CD4-positive, alpha-beta T cell treated with Interleukin-12 subunit alpha and Interleukin-12 subunit beta, for 1 hour (primary cell): ENCODE data around the gene PROX1.

Source experiments
- DNase-seq: peaks from one replicate; pipeline ENCODE4 v3.0.0-alpha.2; 2020

The PROX1 gene, protein sequence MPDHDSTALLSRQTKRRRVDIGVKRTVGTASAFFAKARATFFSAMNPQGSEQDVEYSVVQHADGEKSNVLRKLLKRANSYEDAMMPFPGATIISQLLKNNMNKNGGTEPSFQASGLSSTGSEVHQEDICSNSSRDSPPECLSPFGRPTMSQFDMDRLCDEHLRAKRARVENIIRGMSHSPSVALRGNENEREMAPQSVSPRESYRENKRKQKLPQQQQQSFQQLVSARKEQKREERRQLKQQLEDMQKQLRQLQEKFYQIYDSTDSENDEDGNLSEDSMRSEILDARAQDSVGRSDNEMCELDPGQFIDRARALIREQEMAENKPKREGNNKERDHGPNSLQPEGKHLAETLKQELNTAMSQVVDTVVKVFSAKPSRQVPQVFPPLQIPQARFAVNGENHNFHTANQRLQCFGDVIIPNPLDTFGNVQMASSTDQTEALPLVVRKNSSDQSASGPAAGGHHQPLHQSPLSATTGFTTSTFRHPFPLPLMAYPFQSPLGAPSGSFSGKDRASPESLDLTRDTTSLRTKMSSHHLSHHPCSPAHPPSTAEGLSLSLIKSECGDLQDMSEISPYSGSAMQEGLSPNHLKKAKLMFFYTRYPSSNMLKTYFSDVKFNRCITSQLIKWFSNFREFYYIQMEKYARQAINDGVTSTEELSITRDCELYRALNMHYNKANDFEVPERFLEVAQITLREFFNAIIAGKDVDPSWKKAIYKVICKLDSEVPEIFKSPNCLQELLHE

DNA sequence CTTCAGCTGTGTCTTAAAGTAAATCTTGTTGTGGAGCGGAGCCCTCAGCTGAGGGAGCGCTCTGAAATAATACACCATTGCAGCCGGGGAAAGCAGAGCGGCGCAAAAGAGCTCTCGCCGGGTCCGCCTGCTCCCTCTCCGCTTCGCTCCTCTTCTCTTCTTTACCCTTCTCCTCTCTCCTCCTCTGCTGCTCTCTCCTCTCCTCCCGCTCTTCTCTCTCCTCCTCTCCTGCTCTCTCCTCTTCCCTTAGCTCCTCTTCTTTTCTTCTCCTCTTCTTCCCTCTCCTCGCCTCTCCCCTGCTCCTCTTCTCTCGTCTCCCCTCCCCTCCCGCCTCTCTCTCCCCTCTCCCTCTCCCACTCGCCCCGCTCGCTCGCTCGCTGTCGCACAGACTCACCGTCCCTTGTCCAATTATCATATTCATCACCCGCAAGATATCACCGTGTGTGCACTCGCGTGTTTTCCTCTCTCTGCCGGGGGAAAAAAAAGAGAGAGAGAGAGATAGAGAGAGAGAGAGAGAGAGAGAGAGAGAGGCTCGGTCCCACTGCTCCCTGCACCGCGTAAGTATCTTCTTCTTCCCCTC lies at the start of gene PROX1:
PROX1 (plus strand) TSS at position 47 of the 580 bp plus-strand sequence. CDS start 8,563 bp downstream, outside the sequence.
- DNase-seq = peak; percentile 40

DNA sequence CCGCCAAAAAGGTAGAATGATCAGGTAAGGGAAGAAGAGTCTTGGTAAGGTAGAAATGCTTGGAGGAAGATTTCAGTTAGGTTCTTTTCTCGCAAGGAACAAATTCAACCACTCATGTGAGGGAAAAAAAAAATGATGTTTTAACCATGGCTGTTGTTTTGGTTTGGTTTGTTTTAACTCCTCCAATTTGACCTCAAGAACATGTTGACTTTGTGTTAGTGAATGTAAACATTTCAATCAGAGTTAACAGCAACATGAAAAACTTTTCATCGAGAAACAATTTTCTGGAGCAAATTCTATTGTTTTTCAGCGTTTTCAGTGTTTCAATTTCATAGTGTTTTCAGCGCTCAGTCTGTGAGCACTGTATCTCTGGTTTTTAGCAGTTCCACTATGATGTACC lies 49.0 kb upstream of the PROX1 start:
- DNase-seq = no peak

DNA sequence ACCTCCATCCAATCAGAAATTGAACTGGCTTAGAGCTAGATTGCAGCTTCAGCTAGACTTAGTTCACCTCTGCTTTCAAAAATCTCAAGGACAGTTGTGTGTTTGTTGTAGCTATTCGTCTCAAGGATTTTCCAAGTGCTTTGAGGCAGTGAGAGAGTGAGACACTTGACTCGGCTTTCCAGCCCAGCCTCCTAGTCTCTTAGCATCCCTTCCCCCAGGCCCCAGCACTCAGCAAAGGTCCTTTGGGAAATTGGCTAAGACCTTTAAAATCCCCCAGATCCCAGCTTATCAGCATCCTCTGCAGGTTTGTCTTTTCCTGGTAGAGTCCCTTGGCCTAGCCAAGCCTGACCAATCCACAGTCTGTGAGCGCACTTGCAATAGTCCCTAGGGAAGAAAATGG lies 47.9 kb upstream of the PROX1 start:
- no peak for DNase-seq

DNA sequence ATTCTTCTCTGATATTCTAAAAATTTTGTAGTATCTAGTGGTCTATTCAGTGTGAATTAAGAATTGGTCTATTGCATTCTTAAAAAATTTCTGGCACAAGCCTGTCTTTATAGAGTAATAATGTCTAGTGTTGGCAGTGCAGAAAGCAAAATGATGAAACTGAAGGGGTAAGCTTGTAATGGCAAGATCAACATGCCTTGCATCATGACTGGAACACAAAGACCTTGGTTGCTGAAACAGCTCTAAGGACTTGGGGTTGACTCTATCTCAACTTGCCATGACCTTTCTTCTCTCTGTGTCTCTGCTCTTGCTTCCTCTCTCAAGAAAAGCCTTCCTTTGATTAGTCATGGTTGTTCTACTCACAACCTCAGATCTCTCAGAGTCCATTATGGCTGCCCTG lies 46.8 kb upstream of the PROX1 start:
- no peak for DNase-seq

DNA sequence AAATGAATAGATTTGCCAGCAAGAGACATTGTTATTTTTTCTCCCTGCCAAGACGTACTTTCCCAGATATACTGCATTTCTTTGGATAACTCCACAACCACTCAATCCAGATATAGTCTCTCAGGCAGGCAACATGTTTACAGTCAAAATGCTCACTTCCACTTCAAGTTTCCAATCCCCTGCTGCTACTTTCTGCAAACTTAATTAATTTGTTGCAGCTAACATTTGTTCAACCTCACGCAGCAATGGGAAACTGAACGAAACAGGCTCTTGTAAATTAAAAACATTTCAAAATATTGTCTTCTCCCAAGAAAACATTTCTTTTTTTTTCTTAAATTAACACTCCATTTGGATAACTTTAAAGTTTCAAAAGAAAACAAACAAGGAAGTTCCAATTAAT lies 45.7 kb upstream of the PROX1 start:
- DNase-seq = no peak

DNA sequence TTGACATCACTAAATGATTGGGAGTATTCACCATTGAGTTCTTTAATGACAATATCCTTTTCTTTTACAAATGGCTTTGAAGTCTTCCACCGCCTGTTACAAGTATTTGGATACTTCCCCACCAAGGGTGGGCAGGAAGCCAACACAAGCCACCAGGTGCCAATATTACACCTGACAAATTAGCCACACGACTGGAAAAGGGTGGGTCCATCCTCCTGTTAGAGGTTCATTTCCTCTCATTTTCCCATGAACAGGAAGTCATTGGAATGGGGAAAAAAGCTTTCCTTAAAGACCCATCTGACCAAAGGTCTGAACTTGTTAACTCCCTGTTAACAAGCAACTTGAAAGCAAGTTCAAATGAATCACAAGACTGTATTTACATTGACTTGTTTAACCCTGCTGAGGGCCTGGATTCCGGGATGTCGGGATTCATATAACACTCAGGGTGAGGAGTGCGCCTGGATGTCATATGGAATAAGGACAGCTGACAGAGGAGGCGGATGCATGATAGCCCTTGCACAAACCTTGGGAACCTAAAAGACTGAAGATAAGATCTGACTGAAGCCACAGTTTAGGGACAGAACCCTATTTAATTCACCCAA lies 40.5 kb upstream of the PROX1 start:
- DNase-seq = no peak

DNA sequence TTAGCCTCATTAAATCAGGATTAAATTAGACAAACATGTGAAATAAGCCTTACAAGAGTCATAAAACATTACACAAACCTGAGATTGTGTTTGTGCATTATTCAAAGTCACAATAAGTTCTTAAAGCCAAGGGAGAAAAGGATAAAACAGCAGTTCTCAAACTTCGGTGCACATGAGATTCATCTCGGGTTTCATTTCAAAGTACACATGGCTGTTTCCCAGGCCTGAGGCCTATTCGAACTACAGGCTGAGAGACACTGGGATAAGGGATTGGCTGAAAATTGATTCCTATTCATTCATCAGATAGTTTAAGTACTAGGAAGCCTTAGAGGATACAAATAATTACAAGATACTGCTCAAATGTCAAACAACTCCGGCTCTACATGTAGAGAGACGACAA lies 35.9 kb upstream of the PROX1 start:
- DNase-seq = no peak

DNA sequence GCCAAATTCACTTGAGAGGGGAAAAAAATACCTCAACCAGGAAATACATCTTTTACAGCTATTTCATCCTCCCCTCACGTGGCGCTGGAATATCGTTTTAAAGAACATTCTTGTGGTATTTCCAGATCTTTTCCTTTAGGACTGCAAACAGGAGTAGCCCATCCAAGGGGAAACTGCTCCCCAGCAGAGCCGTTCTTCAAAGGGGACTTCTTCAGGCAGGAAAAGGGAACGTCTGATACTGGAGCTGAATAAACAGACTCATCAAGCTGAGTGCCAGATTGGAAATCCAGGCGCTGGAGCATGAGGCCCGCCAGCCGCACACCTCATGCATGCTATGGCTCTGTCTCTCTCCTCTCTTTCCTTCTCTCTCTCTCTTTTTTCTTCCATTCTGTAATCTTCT lies 34.0 kb upstream of the PROX1 start:
- no peak for DNase-seq

DNA sequence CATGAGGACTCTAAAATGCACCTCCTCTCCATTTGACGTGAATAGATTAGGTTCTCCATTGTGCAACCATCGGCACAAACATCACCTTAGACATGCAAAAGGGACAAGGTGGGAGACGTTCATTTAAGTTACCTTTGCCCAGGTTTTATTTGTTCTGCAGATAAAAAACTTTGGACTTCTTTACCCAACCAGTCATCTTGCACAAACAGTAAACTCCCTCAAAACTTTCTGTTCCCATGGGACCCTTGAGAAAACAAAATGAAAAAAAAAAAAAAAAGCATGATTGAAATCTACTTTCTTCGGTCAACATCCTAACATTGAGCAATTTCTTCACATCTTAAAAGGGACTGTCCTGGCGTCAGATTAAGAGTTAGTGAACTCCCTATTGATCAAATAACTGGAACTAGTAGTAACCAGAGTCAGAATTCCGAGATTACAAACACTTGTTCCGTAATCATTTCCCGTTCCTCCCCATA lies 31.4 kb upstream of the PROX1 start:
- no peak for DNase-seq

DNA sequence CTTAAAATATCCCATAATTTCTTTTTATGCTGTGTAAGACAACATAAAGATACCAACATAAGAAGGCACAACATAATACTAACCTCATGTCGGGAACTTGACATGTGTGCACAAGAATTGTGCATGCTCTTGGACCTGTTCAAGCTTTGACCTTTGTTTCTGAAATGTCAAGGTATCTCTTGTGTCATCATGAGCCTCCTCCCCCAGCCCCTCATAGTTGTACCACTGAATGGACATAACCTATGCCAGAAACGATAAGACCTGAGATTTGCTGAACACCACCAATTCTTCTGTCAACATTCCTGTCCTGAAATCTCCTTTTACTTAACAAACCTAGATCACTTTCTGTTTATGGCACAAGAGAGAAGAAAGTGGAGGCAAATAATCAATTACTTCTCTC lies 29.4 kb upstream of the PROX1 start:
- no peak for DNase-seq

DNA sequence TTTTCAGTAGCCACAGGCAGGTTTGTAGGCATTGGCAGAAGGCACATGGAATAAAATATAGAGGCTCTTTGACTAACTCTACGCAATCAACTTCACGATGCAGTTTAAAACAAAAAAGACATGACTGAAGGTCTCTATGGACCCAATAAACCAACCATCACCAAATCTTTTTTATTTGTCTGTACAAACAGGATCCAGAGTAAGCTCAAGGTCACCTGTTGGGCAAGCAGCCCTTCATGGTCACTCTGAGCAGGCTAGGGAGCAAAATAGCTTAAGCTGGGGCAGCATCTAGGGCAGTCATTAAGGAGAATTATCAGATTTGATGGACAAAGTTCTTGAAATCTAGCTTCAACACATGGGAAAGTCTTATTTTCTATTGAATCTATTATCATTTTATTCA lies 26.8 kb upstream of the PROX1 start:
- no peak for DNase-seq

DNA sequence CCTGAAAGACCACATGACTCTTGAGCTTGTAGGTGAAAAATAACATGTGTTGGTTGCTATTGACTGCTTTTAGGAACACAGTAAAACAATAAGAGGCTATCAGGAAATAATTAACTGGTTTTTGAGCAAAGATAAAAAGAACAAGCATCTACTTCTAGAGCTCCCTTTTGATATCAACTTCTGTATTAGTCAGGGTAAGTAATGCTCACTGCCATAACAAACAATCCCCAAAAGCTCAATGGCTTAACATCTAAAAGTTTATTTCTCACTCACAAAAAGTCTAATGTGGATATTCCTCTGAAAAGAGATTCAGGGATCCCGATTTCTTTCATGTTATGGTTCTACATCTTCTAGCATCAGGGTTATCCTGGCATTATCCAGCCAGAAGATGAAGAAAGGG lies 25.3 kb upstream of the PROX1 start:
- DNase-seq = no peak

DNA sequence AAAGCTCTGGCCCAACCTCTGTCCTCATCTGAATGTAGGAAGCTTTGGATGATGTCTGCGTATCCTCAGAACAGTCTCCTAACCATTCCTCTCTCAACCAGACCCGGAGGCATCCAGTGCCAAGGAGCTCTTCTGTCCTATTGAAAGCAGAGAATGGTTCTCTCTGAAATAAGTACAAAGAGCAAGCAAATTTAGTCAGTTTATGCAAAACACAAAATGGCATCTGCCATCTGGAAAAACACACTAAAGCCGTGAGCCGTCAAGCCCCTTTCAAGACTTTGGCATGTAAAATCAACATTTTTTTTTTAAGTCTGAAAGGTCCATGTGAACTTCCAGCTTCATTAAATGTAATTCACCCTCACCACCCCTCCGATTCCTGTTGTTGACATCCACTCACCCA lies 21.7 kb upstream of the PROX1 start:
- no peak for DNase-seq

DNA sequence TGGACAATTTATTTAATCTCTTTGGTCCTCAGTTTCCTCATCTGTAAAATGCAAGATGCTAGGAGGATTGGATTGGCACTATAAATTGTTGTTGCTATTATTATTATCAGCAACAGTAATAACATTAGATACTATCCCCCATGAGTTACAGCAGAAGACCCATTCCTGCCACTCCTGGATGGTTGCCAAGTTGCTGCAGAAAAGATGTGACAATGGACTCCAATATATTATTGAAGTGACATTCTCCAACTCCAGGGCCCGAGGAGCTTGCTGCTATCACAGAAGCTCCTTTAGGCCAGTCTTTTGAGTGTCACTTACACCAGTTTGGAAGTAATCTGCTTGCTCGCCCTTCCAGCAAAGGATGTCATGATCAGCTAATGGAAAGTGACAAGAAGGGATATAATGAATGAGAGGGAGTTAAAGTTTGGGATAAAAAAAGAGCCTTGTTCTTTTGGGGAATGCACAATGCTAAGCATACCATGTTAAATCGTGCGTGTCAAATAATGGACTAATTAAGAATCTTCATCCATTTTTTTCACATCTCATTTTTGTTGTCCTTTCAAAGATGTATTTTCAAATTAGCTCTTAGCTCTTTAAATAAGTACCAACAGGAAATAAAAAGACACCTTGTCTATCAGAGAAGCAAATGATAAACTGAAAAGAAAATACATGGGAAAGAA lies 19.5 kb upstream of the PROX1 start:
- DNase-seq = no peak

DNA sequence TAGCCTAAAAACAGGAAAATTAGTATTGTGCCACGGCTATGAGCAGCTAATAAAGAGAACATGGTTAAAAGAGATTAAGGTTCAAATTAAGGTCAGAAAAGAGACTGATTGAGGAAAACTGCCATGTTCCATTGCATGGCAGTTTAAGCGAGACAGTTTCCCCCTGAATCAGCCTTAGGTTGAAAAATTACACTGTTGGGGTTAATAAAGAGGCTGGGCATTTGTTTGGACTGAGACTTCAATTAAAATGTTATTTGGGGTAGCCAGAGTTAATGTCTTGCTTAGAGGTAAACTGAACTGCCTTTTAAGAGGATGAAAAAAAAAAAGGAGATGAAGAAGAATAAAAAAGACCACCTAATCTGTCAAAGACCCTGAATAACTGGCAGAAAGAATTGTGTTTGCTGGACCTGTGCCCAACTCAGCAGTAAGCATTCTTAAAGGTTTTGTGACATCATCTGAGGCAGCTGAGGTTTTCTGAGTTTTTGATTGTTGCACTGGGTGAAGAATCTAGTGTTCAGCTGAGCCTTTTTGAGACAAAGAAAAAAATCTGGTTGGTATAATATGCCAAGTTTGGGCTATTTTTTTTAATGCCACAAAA lies 17.7 kb upstream of the PROX1 start:
- DNase-seq = no peak

DNA sequence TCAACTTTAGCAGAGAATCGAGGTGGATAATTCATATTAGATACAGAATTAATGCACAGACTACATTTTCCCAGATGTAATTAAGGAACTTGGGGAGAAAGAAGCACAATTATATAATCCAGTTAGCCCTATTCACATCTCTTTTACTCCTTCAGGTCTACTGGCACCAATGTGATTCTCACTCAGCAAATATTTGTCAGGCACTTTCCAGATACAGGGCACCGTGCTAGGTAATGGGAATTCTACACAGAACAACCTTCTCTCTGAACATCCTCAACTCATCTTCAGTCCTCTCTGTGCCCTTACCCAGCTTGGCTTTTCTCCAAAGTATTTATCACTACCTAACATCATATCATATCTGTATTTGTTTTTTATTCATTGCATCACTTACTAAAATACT lies 15.6 kb upstream of the PROX1 start:
- no peak for DNase-seq

DNA sequence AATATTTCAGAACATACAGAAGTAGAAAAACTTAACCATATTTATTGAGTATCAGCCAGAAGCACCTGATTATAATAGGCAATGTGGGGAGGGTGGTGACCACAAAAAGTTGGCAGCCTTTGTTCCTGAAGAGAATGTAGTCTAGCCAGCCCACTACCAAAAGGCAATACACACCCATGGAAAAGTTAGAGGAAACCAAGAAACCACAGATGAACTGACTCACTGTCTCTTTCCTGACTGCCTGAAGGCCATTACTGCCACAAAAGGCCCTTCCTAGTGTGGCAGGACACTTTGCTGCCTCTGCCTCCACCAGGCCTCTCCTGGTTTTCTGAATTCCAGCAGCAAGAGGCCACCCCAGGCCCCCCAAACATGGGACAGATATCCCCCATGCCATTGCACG lies 14.6 kb upstream of the PROX1 start:
- no peak for DNase-seq

DNA sequence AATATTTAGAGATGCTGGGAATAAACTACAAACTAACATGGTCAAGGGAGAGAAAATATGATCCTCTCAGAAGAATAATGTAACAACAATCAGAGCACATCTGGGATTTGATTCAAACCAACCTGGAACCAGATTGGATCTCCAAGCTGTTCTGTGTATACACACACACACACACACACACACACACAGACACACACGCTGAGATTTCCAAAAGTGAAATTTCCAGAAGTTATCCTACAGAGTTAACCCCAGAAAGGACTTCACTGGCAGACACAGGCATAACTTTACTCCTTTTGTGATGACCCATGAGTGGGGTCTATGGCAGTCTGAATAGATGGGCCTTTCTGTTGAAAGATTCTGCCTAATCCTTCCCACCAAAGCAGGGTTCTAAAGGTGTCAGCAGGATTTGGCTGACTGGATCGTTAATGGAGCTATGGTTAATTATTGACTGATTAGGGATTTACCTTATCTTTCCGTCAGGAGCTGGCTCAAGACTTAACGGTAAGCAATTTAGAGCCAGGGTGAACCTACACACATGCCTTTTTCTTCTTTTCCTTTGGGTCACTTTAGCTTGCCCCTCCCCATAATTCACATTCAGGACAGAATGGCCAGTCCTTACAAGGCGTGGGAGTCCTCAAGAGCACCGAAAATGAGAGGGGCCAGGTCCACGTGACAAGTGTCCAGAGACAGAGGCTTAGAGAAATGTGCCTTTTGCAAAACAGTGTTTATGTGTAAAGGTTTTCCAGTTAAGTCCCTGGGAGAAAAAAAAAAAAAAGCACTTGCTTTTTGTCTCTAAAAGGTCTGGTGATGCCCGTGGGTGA lies 10.9 kb upstream of the PROX1 start:
- DNase-seq = no peak

DNA sequence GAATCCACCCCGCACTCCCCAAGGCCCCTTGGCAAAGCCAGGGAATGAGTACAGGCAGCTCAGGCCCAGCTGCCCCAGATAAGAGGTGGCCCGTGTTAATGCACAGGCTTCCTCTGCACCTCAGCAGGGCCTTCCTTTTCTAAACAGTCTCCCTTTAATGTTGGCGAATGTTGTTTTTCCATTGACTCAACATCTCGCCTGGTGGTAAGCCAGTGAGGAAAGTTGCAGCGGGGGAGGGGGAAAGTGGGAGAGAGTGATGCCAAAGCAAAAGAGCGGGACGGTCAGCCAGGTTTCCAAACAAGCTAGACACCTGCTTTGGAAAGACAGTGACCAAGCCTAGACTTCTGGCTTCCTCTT lies 10.3 kb upstream of the PROX1 start:
- DNase-seq = no peak

DNA sequence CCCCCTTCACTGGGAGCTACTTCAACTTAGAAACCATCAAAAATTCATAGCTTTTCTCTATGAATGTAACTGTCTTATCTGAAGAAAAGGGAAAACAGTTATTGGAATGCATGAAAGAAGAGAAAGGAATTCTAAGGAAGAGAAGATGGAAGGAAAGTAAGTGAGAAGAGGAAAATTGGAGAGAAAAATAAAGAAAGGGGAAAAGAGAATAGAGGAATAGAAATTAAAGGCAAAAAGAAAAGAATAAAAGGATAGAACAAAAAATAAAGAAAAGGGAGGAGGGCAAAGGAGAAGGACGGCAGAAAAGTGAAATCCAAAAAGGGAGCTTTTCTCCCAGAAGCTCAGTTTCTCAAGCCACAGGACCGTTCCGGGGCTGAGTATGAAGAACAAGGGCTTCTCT lies 9.9 kb upstream of the PROX1 start:
- DNase-seq = no peak

DNA sequence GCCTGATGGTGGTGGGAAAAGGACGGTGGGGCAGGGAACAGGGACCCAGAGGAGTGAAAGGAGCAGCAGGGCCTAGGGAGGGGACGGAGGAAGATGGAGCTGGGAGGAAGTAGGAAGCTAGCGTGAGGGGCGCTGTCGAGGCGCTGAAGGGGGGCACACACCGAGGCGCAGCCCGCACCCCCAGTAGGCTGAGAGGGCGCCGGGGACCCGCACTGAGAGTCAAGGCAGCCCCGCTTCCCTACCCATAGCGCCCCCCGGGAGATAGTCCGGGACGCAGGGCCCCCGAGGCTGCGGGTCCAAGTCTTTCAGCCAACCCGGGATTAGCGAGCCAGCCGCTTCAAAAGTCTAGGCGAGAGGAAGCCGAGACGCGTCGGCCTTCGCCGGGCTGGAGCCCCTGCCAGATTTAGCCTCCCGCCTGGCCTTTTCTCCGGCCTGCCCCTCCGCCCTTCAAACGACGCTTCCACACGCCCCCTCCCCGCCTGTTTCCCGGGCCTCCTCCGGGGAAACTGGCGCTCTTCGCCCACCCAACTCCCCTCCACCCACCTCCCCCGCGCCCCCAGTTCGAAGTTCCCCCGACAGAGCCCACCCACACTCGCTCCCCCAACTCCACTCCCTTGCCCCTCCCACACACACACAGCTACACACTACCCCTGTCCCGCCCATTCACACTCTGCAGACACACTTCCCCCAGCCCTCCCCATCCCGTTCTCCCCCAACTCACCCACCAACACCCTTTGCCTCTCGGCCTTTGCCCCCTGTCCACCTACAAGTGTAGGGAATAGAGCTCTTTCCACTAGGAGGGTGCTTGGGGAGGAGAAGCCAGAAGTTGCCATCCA lies 7.8 kb upstream of the PROX1 start:
- no peak for DNase-seq
